ENCODE results near the gene DMP1.
A peak's percentile ranks its signal among the peaks of the same experiment; 100 is the strongest.

Gene DMP1, protein sequence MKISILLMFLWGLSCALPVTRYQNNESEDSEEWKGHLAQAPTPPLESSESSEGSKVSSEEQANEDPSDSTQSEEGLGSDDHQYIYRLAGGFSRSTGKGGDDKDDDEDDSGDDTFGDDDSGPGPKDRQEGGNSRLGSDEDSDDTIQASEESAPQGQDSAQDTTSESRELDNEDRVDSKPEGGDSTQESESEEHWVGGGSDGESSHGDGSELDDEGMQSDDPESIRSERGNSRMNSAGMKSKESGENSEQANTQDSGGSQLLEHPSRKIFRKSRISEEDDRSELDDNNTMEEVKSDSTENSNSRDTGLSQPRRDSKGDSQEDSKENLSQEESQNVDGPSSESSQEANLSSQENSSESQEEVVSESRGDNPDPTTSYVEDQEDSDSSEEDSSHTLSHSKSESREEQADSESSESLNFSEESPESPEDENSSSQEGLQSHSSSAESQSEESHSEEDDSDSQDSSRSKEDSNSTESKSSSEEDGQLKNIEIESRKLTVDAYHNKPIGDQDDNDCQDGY

DNA sequence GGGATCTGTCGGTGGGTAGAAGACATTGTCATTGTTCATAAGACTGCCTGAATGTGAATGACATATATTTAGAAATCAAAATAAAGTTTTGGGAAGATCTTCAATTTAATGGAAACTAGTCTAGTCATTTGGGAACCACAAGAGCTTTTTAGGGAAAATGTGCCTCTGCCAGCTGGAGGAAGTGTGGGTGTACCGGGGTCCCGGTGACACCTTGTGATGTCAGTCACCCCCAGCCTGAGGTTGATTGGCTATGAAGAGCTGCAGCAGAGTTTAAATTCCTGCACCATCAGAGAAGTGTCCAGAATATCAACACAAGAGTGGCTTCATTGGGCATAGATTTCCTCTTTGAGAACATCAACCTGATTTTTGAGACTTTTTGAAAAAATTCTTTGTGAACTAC is at the start of gene DMP1:
TSS of gene DMP1 (plus strand) at position 301 of the 400 bp plus-strand sequence. CDS start 6,213 bp downstream, outside the sequence.
- no peak for DNase-seq

DNA sequence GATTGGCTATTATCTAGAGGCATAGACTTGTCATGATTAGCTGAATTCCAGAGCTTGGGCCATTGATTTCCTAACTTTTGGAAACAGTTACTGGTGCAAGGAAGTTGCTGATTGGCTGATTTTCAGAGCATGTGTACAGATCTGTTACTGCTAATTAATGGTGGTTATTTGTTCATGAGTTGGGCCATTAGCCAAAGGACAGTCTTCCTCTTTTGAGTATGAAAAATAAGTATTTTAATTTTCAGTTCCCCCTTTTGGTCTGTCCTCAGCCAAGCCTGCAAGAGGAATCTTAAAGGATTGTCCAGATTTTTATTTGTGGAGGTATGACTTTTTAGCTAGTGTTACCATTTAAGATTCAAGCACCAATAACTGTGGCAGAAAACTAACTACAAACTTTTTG is 48.7 kb upstream of the DMP1 start:
- no peak for DNase-seq

- no peak for DNase-seq
Observed at GRCh38 chr4:87608229-87608628, 41.9 kb upstream of the DMP1 start, which contains the start of gene DSPP. Gene DSPP, plus strand, starts transcription at chr4:87608529. Its CDS starts 2,380 bp downstream, at chr4:87610909.

GRCh38 chr4:87614292-87614890 is 35.7 kb upstream of the DMP1 start:
- DNase-seq, result no peak

DNA sequence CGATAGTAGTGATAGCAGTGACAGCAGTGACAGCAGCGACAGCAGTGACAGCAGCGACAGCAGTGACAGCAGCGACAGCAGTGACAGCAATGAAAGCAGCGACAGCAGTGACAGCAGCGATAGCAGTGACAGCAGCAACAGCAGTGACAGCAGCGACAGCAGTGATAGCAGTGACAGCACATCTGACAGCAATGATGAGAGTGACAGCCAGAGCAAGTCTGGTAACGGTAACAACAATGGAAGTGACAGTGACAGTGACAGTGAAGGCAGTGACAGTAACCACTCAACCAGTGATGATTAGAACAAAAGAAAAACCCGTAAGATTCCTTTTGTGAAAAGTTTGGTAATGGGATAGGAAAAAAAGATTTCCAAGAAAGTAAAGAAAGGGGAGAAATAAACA is 33.8 kb upstream of the DMP1 start:
- no peak for DNase-seq

GRCh38 chr4:87620086-87620485 is 30.0 kb upstream of the DMP1 start:
- DNase-seq, result no peak

- DNase-seq, result no peak
Observed at GRCh38 chr4:87620491-87620890, 29.6 kb upstream of the DMP1 start.

DNA sequence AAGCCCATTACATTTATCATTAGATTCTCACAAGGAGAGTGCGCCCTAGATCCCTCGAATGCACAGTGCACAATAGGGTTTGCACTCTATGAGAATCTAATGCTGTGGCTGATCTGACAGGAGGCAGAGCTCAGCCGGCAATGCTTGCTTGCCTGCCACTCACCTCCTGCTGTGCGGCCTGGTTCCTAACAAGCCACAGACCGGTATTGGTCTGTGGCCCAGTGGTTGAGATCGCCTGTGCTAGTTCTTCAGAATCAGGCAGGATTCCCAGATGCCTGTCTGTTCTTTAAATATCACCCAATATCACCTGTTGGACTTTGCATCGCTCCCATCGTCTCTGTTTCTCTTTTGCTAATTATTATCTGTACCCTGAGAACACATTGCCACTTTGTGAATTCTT is 27.8 kb upstream of the DMP1 start:
- DNase-seq, result no peak

- DNase-seq, result no peak
Observed at GRCh38 chr4:87624698-87625097, 25.4 kb upstream of the DMP1 start.

DNA sequence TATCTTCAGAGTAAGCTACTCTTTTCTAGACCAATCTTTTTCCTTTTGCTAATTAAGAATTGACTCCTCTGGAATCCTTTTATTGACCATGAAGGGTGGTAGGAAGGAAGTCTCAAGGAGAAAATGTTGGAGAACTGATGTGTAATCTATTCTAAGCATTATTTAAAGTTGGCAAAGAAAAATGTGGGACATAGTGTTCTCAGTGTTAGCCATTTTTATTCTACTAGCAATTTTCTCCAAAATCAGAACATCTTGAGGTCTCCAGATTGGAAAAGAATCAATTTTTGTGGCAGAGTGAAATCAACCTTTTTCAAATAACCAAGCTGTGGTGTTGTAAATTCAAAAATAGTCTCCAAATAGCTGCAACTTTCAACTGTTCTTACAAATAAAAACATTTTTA is 18.4 kb upstream of the DMP1 start:
- DNase-seq, result no peak

DNA sequence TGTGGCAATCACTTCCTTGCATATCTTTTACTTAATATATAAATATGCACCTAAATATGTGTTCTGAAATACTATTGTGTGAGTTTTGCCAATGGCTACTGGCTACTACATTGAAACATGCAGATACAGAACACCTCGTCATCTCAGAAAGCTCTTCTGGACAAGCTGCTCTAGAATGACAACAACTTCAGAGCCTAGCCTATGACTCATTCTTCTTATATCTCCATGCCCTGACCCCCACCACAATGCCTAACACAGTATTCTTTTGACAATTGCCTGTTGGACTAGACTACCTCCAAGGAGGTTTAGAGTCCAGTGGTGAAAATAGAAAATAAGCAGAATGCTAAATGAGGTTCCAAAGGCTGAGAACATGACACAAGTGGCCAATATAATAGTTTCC is 17.6 kb upstream of the DMP1 start:
- DNase-seq, result no peak

DNA sequence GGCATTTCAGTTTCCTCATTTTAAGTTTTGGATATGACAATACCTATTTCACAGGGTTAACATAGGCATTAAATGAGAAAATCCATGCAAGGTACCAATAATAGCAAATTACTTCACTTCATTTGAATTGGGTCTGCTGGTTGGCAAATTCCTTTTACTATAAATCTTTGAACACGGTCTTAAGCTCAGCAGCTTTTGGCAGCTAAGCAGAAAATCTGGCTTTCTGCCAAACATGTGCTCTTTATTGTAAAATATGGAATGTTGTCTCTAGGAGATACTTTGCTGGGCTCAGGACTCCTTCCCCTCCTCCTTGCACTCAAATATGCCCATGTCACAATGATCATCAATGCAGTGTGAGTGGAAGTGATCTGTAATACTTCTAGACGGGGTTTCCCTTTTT is 16.8 kb upstream of the DMP1 start:
- no peak for DNase-seq

- no peak for DNase-seq
Observed at GRCh38 chr4:87644286-87644685, 5.8 kb upstream of the DMP1 start.

DNA sequence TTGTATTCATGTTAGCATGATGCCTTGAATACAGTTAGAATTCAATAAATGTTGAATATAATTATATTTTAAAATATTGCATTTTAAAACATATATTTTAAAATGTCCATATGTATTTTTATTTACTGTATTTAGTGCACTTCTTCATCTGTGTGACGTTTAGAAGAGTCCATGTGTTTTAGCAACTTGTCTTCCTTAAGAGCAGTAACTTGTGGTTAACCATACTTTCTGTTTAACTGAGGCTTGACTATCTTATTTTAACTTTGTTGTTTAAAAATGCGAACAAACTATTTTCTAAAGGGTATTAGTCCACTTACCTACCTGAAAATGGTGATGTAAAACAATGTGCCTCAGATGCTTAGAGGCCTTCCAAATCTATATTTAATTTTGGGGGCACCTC is 858 bp downstream of the DMP1 start:
- no peak for DNase-seq

DNA sequence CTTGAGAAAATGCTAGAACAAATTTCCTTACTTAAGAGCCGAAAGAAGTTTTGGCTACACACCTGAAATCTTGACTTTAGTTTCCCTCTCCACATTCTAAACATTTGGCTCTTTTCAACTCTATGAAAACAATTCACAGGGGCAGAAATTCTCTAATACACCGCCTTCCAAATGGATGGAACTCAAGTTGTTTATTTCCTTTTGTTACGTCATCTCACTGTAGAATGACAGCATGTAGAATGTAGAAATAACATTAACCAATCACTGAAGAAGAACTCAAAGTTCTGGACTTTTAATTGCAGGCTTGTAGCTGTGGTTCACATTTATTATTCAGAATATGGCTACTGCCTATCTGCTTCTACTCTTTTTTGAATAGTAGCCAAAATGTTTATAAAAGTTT is 1.9 kb downstream of the DMP1 start:
- DNase-seq, result no peak

- DNase-seq, result no peak
Observed at GRCh38 chr4:87654487-87655044, 4.5 kb downstream of the DMP1 start.

GRCh38 chr4:87657525-87657924 is 7.4 kb downstream of the DMP1 start:
- DNase-seq, result no peak

GRCh38 chr4:87659247-87659931 is 9.3 kb downstream of the DMP1 start:
- no peak for DNase-seq

- no peak for DNase-seq
Observed at GRCh38 chr4:87662871-87663270, 12.8 kb downstream of the DMP1 start.

DNA sequence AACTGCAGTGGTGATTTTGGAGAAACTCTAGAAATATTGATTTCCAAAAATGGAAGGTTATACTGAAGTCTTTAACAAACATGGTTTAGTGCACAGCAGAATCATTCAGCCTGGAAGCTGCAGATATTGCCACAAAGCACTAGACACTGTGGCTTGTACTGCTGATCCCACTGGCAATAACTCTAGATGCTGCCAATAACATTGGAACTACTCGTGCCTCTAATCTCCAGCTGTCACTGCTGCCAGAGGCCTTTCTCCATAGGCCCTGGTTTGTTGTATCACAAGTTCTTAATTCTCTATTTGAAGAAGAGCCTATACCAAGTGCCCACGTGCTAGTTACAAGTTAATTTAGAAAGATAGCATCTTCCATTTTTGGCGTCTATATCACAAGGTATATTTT is 19.3 kb downstream of the DMP1 start:
- no peak for DNase-seq

- DNase-seq, result no peak
Observed at GRCh38 chr4:87677731-87678130, 27.7 kb downstream of the DMP1 start.

- DNase-seq, result peak; percentile 11 to 23
Observed at GRCh38 chr4:87679449-87680169, 29.5 kb downstream of the DMP1 start.

DNA sequence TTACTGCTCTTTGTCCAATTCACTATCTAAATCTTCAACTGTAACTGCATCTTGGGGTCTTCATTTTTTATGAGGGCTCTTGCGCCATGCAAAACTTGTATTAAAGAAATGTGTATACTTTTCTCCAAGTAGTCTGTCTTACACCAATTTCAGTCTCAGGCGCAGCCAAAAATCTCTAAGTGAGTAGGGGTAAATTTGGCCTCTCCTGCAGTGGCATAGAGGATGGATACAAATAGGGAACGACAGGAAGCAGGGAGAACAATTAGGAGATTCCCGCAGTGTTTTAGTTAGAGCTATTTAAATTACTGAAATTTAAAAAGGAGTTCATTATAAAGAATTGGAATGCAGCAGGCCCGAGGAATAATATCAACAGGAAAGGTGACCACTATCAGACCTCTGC is 30.2 kb downstream of the DMP1 start:
- no peak for DNase-seq

Data from NCI-H1930 (cell line).